ENCODE results near the gene CNTN4. TPM values are rescaled to one million over a fixed set of nuclear protein-coding genes. Genes with fewer than 3 reads are reported as not detected.

Gene CNTN4
- total and polyA plus RNA-seq, 2 of the 8 experiments (the other 6 are each of a cell fraction or from before 2014, with no cell fraction given), result 0.41 to 2.2 TPM

DNA sequence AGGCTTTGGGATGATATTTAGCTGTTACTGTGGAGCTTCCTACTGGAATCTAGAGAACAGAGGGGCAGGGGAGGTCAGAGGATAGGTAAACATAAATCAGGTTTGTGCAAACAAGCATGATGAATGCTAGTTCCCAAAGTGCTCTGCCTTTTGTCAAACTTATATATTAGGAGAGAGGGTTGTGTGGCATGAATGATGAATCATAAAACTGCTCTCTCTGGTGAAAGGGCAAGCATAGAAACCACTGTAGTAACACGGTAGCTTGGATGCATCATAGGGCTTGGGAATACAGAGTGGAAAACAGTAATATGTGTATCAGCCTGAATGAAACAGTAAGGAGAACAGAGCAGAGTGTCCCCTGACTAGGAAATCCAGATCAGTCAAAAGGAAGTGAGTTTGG lies 524.8 kb downstream of the CNTN4 start:
- 92% methylated on average over 1 of the region's 1 CpG; no CpG with 5 or more reads in 1 of the 2 experiments for whole genome bisulfite sequencing, 2 experiments (ENCODE audit: extremely low coverage in 1 of 2, insufficient coverage in 1 of 2, insufficient read length in 1 of 2, insufficient replicate concordance in 2 of 2, low coverage in 1 of 2, low lambda C conversion rate in 2 of 2, missing lambda C conversion rate in 1 of 2)
- TF ChIP-seq EGR1 (IDR thresholded peaks at IDR 0.05; ENCODE audit: borderline replicate concordance, low read depth, low read length) (no peak), KDM1A (IDR thresholded peaks at IDR 0.05; ENCODE audit: borderline replicate concordance, low read length) (no peak), KDM4A (IDR thresholded peaks at IDR 0.05; ENCODE audit: low read depth, low read length, severe bottlenecking) (no peak), SIRT6 (IDR thresholded peaks at IDR 0.05; ENCODE audit: low read length) (no peak)

More for the DNA sequence above, 524.8 kb downstream of the CNTN4 start:
- H4K5ac ChIP-seq (ENCODE audit: insufficient read length, low read depth, low read length), result no peak overlapping the region
- H2BK20ac ChIP-seq (ENCODE audit: low read length), result no peak overlapping the region
- H3K4me2 ChIP-seq (ENCODE audit: insufficient read depth in 1 of 2, low read depth in 2 of 2, low read length in 2 of 2), result no peak overlapping the region
- no peak overlapping the region for H2BK5ac ChIP-seq (ENCODE audit: low read depth, low read length)
- FAIRE-seq (no peak), DNase-seq (ENCODE audit: low read depth in 1 of 2, low spot score in 2 of 2) (no peak)
- no peaks in the 10 kb centered on the region for H3K23me2 ChIP-seq (ENCODE audit: low read depth, low read length)
- H3K23ac ChIP-seq (ENCODE audit: insufficient read length), result no peak overlapping the region
- ChIA-PET POLR2A (ENCODE audit: partially characterized antibody) (no interaction called here), CTCF (ENCODE audit: partially characterized antibody) (no interaction called here)
- H3K27me3 ChIP-seq (replicated peaks in 1 of 4; ENCODE audit: control insufficient read depth in 3 of 4, extremely low read depth in 1 of 4, insufficient read depth in 3 of 4, low read length in 3 of 4), result no peaks in the 10 kb centered on the region
- H3K9ac ChIP-seq (replicated peaks in 1 of 4; ENCODE audit: extremely low read depth in 1 of 4, low read depth in 3 of 4, low read length in 3 of 4), result no peak overlapping the region
- no peak overlapping the region for H4K91ac ChIP-seq (replicated peaks; ENCODE audit: insufficient read length, low read length)
- H3K4me1 ChIP-seq (replicated peaks in 1 of 4; ENCODE audit: control insufficient read depth in 3 of 4, insufficient read depth in 4 of 4, low read length in 3 of 4), result no peaks in the 10 kb centered on the region
- no peak overlapping the region for H2BK15ac ChIP-seq (ENCODE audit: low read length)
- H4K8ac ChIP-seq (ENCODE audit: extremely low read depth, insufficient read depth, low read length), result no peak overlapping the region
- no peaks in the 10 kb centered on the region for H3K36me3 ChIP-seq (ENCODE audit: control insufficient read depth in 2 of 4, insufficient read depth in 4 of 4, low read length in 3 of 4)
- no peak overlapping the region for H2BK120ac ChIP-seq (replicated peaks; ENCODE audit: low read depth, low read length)
- H3K56ac ChIP-seq (replicated peaks; ENCODE audit: insufficient read length, low read depth, low read length), result no peak overlapping the region
- no peaks in the 10 kb centered on the region for H3K79me2 ChIP-seq (ENCODE audit: control insufficient read depth in 1 of 2, insufficient read depth in 2 of 2, low read length in 2 of 2)
- no peak overlapping the region for H3K4ac ChIP-seq (replicated peaks; ENCODE audit: insufficient read length, low read depth, low read length)
- no peak overlapping the region for H2AK5ac ChIP-seq (ENCODE audit: low read depth, low read length)
- H4K20me1 ChIP-seq (replicated peaks in 1 of 2; ENCODE audit: control insufficient read depth in 1 of 2, insufficient read depth in 2 of 2, low read length in 2 of 2), result no peaks in the 10 kb centered on the region
- no peak overlapping the region for H3K4me3 ChIP-seq (ENCODE audit: extremely low read depth in 1 of 4, insufficient read depth in 2 of 4, low read depth in 3 of 4, low read length in 4 of 4)
- no peak overlapping the region for H3K27ac ChIP-seq (ENCODE audit: low read depth, low read length)
- no peak overlapping the region for H2AFZ ChIP-seq (ENCODE audit: low read length)
- no peak overlapping the region for H2BK12ac ChIP-seq (ENCODE audit: low read depth, low read length)
- H3K9me3 ChIP-seq (ENCODE audit: insufficient read depth in 2 of 2, low read depth in 1 of 2, low read length in 1 of 2), result no peaks in the 10 kb centered on the region
- H3K18ac ChIP-seq (ENCODE audit: extremely low read depth, low read length), result no peak overlapping the region
- H3K79me1 ChIP-seq (ENCODE audit: low read depth, low read length), result no peaks in the 10 kb centered on the region
- H3K14ac ChIP-seq (ENCODE audit: insufficient read length), result no peak overlapping the region
